GM20431 (cell line): Measurements from ENCODE around the gene SMARCD3.

Experiments
- in situ Hi-C: fragments of 300-500 bp; cut with MseI, MboI; formaldehyde crosslinking; loops from one replicate; pipeline ENCODE4 v1.15.0; 2020; ENCODE audit warnings: low sequenced_read_pairs; ENCODE audit not compliant: unreplicated experiment

The SMARCD3 gene

GRCh38 chr7:151250181-151251132, 2.0 kb upstream of the SMARCD3 start:
- in situ Hi-C loops: no loop called here

GRCh38 chr7:151249732-151250072, 1.2 kb upstream of the SMARCD3 start:
- in situ Hi-C loops: no loop called here

- in situ Hi-C loops: no loop called here
Observed at GRCh38 chr7:151249034-151249731, 689 bp upstream of the SMARCD3 start.

GRCh38 chr7:151247611-151248345, 716 bp downstream of the SMARCD3 start:
- in situ Hi-C loops: no loop called here

GRCh38 chr7:151246851-151247580, 1.5 kb downstream of the SMARCD3 start:
- in situ Hi-C loops: no loop called here

GRCh38 chr7:151246102-151246850, 2.2 kb downstream of the SMARCD3 start:
- in situ Hi-C loops: no loop called here

- in situ Hi-C loops: no loop called here
Observed at GRCh38 chr7:151245360-151246101, 3.0 kb downstream of the SMARCD3 start.

- in situ Hi-C loops: no loop called here
Observed at GRCh38 chr7:151244841-151245346, 3.6 kb downstream of the SMARCD3 start.

GRCh38 chr7:151244196-151244840, 4.2 kb downstream of the SMARCD3 start:
- in situ Hi-C loops: no loop called here

GRCh38 chr7:151243408-151244195, 4.9 kb downstream of the SMARCD3 start:
- in situ Hi-C loops: no loop called here

- in situ Hi-C loops: no loop called here
Observed at GRCh38 chr7:151243045-151243349, 5.5 kb downstream of the SMARCD3 start.

GRCh38 chr7:151242159-151243044, 6.1 kb downstream of the SMARCD3 start:
- in situ Hi-C loops: no loop called here

GRCh38 chr7:151241755-151242096, 6.8 kb downstream of the SMARCD3 start:
- in situ Hi-C loops: no loop called here

GRCh38 chr7:151240942-151241754, 7.3 kb downstream of the SMARCD3 start:
- in situ Hi-C loops: no loop called here

- in situ Hi-C loops: no loop called here
Observed at GRCh38 chr7:151240536-151240935, 8.0 kb downstream of the SMARCD3 start.
